Right lobe of liver (tissue), 4 donors: ENCODE data around the gene DNAJC25.

Experiments used
- POLR2A ChIP-seq: fragments of 450-650 bp; IDR thresholded peaks from one replicate; pipeline ENCODE4 v1.6.1; 2017; ENCODE audit warnings: antibody characterized with exemption, mild to moderate bottlenecking
- TF ChIP-seq, protein P1 (sequence below), 4 donors: fragments of 200-600 bp in 3 of 4; fragments of 450-650 bp in 1 of 4; IDR thresholded peaks; one replicate each; pipeline versions ENCODE4 v1.5.1 to v1.8.0; 2016 to 2022; ENCODE audit warnings: antibody characterized with exemption in 4 of 4, mild to moderate bottlenecking in 2 of 4
- donor health status: DM: no; HTN: no; CAD: no.
- donor health status: DM: no; HTN: no; CAD: no.
- donor health status: DM: no; HTN: yes; CAD: no.

GRCh38 chr9:111668026-111668573 is 37.0 kb downstream of the DNAJC25 start:
- TF ChIP-seq POLR2A: no peak
- TF ChIP-seq, protein P1, sequence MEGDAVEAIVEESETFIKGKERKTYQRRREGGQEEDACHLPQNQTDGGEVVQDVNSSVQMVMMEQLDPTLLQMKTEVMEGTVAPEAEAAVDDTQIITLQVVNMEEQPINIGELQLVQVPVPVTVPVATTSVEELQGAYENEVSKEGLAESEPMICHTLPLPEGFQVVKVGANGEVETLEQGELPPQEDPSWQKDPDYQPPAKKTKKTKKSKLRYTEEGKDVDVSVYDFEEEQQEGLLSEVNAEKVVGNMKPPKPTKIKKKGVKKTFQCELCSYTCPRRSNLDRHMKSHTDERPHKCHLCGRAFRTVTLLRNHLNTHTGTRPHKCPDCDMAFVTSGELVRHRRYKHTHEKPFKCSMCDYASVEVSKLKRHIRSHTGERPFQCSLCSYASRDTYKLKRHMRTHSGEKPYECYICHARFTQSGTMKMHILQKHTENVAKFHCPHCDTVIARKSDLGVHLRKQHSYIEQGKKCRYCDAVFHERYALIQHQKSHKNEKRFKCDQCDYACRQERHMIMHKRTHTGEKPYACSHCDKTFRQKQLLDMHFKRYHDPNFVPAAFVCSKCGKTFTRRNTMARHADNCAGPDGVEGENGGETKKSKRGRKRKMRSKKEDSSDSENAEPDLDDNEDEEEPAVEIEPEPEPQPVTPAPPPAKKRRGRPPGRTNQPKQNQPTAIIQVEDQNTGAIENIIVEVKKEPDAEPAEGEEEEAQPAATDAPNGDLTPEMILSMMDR (IDR thresholded peaks at IDR 0.05): no peak
